IMR-90 (cell line): Measurements from ENCODE around the gene PIK3CB. TPM values are rescaled to one million over a fixed set of nuclear protein-coding genes. Genes with fewer than 3 reads are reported as not detected.

Experiments
- ATAC-seq: fragments of 200-7000 bp; cut with Tn5 transposase; 2 replicates; pipeline ENCODE4 v1.9.1; 2020; ENCODE audit warnings: low read depth, mild to moderate bottlenecking, moderate library complexity
- BruUV-seq: library from RNA; stranded (reverse); fragments of 400-500 nt; replicated peaks from 2 replicates; lab custom pipeline; 2021; lab: Mats Ljungman, UMichigan
- CTCF ChIA-PET: fragments of 300-600 bp; formaldehyde crosslinking; extraction: SDS; loops from one replicate; lab custom pipeline; 2021; ENCODE audit warnings: antibody characterized with exemption; lab: Yijun Ruan, JAX
- POLR2A ChIA-PET: fragments of 300-600 bp; sonication (Branson Sonifier 250); formaldehyde crosslinking; loops from one replicate; lab custom pipeline; 2022; ENCODE audit warnings: antibody characterized with exemption; ENCODE audit not compliant: unreplicated experiment; lab: Charles Lee
- DNase-seq: peaks from one replicate; pipeline ENCODE4 v3.0.0; 2013
- H2AFZ ChIP-seq: replicated peaks from 2 replicates; pipeline ENCODE3; 2013; ENCODE audit warnings: low read length, mild to moderate bottlenecking; ENCODE audit not compliant: poor library complexity
- H2AK5ac ChIP-seq: 2 replicates; pipeline ENCODE4 v1.6.1; 2013; ENCODE audit warnings: low read depth, low read length, inconsistent platforms
- H2AK9ac ChIP-seq: replicated peaks from 2 replicates; pipeline ENCODE3; 2013; ENCODE audit warnings: mild to moderate bottlenecking, low read depth, low read length, moderate library complexity; ENCODE audit not compliant: poor library complexity
- H2BK120ac ChIP-seq: 2 replicates; pipeline ENCODE4 v1.6.1; 2013; ENCODE audit warnings: low read depth, low read length, inconsistent platforms
- H2BK15ac ChIP-seq: 3 replicates; pipeline ENCODE4 v1.6.1; 2013; ENCODE audit warnings: low read depth, low read length, inconsistent platforms
- H2BK20ac ChIP-seq: 2 replicates; pipeline ENCODE4 v1.6.1; 2013; ENCODE audit warnings: low read depth, mild to moderate bottlenecking, inconsistent platforms, low read length, moderate library complexity
- H2BK5ac ChIP-seq: 2 replicates; pipeline ENCODE4 v1.6.1; 2013; ENCODE audit warnings: mild to moderate bottlenecking, low read depth, low read length, inconsistent platforms; ENCODE audit not compliant: poor library complexity, severe bottlenecking
- H3K14ac ChIP-seq: replicated peaks from 2 replicates; pipeline ENCODE4 v1.6.1; 2013; ENCODE audit warnings: low read depth, low read length, inconsistent platforms
- H3K18ac ChIP-seq: 2 replicates; pipeline ENCODE4 v1.6.1; 2013; ENCODE audit warnings: low read depth, low read length, control low read depth
- H3K23ac ChIP-seq: 2 replicates; pipeline ENCODE4 v1.6.1; 2013; ENCODE audit warnings: low read depth, low read length, inconsistent platforms
- H3K27ac ChIP-seq: 2 replicates; pipeline ENCODE4 v1.5.1; 2013; ENCODE audit warnings: mild to moderate bottlenecking, control low read depth, low read length; ENCODE audit not compliant: insufficient read depth
- H3K27me3 ChIP-seq: 2 replicates; pipeline ENCODE4 v1.6.1; 2013; ENCODE audit warnings: low read length; ENCODE audit not compliant: control insufficient read depth, insufficient read depth
- H3K36me3 ChIP-seq: 2 replicates; pipeline ENCODE4 v1.6.1; 2013; ENCODE audit warnings: low read length, mixed read lengths; ENCODE audit not compliant: control insufficient read depth, insufficient read depth
- H3K4ac ChIP-seq: 2 replicates; pipeline ENCODE4 v1.6.1; 2013; ENCODE audit warnings: low read depth, low read length, inconsistent platforms
- H3K4me1 ChIP-seq: 2 replicates; pipeline ENCODE4 v1.6.1; 2013; ENCODE audit warnings: low read length, mixed read lengths; ENCODE audit not compliant: control insufficient read depth, insufficient read depth
- H3K4me2 ChIP-seq: 2 replicates; pipeline ENCODE4 v1.6.1; 2013; ENCODE audit warnings: low read depth, mild to moderate bottlenecking, control low read depth, low read length, moderate library complexity
- H3K4me3 ChIP-seq: 2 replicates; pipeline ENCODE4 v1.5.1; 2013; ENCODE audit warnings: low read depth, mild to moderate bottlenecking, control low read depth, low read length, moderate library complexity; ENCODE audit not compliant: insufficient read depth
- H3K56ac ChIP-seq: 2 replicates; pipeline ENCODE4 v1.6.1; 2013; ENCODE audit warnings: low read length, inconsistent platforms; ENCODE audit not compliant: insufficient read depth; ENCODE audit errors: extremely low read depth
- H3K79me1 ChIP-seq, 2 experiments: 2 replicates each; pipeline ENCODE4 v1.6.1; 2013; ENCODE audit warnings: low read length in 2 of 2, inconsistent platforms in 1 of 2, low read depth in 1 of 2
- H3K9ac ChIP-seq: 2 replicates; pipeline ENCODE4 v1.6.1; 2013; ENCODE audit warnings: low read depth, low read length, control low read depth
- H3K9me1 ChIP-seq: 2 replicates; pipeline ENCODE4 v1.6.1; 2013; ENCODE audit warnings: low read length, inconsistent platforms; ENCODE audit not compliant: insufficient read depth
- H3K9me3 ChIP-seq: 2 replicates; pipeline ENCODE4 v1.6.1; 2013; ENCODE audit warnings: low read length; ENCODE audit not compliant: control insufficient read depth, insufficient read depth
- H4K20me1 ChIP-seq: 2 replicates; pipeline ENCODE4 v1.6.1; 2013; ENCODE audit warnings: low read length, inconsistent platforms; ENCODE audit not compliant: insufficient read depth
- H4K5ac ChIP-seq: 2 replicates; pipeline ENCODE4 v1.6.1; 2013; ENCODE audit warnings: mild to moderate bottlenecking, low read depth, low read length, control low read depth
- H4K8ac ChIP-seq, 2 experiments: 2 replicates each; pipeline ENCODE4 v1.6.1; 2013; ENCODE audit warnings: low read depth in 2 of 2, low read length in 2 of 2, control low read depth in 1 of 2, inconsistent platforms in 1 of 2
- H4K91ac ChIP-seq: 2 replicates; pipeline ENCODE4 v1.6.1; 2013; ENCODE audit warnings: low read depth, low read length, inconsistent platforms; ENCODE audit not compliant: insufficient read depth
- CEBPB ChIP-seq: IDR thresholded peaks from 2 replicates; pipeline ENCODE4 v1.6.1; 2012; ENCODE audit warnings: low read depth, low read length, improper control_type of control experiment
- MXI1 ChIP-seq: IDR thresholded peaks from 2 replicates; pipeline ENCODE4 v1.6.1; 2012; ENCODE audit warnings: low read depth, mild to moderate bottlenecking, low read length, moderate library complexity, borderline replicate concordance
- SMC3 ChIP-seq: fragments of 150-350 bp; IDR thresholded peaks from 2 replicates; pipeline ENCODE4 v1.6.1; 2016; ENCODE audit warnings: low read depth, mild to moderate bottlenecking, antibody characterized with exemption, low read length, moderate library complexity
- WGBS, 2 experiments: methylation state at CpG; one replicate each; pipeline versions ENCODE4 v1.1.5 to v1.1.7; 2013; ENCODE audit warnings: missing lambda C conversion rate in 2 of 2; ENCODE audit not compliant: insufficient read length in 1 of 2; ENCODE audit errors: extremely low coverage in 2 of 2; 5-methylcytosine and 5-hydroxymethylcytosine counted together
- dilution Hi-C: fragments of 300-500 bp; cut with HindIII; formaldehyde crosslinking; loops from one replicate; pipeline ENCODE4 v1.14.3; 2018; ENCODE audit warnings: low sequenced_read_pairs; ENCODE audit not compliant: unreplicated experiment
- in situ Hi-C: fragments of 300-500 bp; cut with MboI; formaldehyde crosslinking; loops from 3 replicates; pipeline ENCODE4 v1.14.3; 2019; ENCODE audit warnings: low sequenced_read_pairs, inconsistent platforms, mixed read lengths
- intact Hi-C: fragments of 100-400 bp; cut with micrococcal nuclease; formaldehyde crosslinking; loops from 2 replicates; pipeline ENCODE4 v1.10.0; 2022
- polyA plus RNA-seq, 3 experiments: library from polyadenylated mRNA; depleted of rRNA; stranded (reverse); fragments of >200 nt; gene quantifications; 2 replicates each; pipeline ENCODE4 v1.2.3, GENCODE V29; 2012; ENCODE audit warnings: low replicate concordance in 1 of 3
- total RNA-seq: library from RNA; depleted of rRNA; stranded (reverse); fragments of >200 nt; gene quantifications from 2 replicates; pipeline ENCODE4 v1.2.3, GENCODE V29; 2012
- TF ChIP-seq, protein P1 (sequence below): conservative IDR thresholded peaks from 2 replicates; pipeline ENCODE4 v1.5.1; 2012; ENCODE audit warnings: mild to moderate bottlenecking, low read depth, low read length, improper control_type of control experiment

The PIK3CB gene
- total and polyA plus RNA-seq, 2 of the 4 experiments (the other 2 are of a cell fraction): 6.3 to 6.8 TPM

DNA sequence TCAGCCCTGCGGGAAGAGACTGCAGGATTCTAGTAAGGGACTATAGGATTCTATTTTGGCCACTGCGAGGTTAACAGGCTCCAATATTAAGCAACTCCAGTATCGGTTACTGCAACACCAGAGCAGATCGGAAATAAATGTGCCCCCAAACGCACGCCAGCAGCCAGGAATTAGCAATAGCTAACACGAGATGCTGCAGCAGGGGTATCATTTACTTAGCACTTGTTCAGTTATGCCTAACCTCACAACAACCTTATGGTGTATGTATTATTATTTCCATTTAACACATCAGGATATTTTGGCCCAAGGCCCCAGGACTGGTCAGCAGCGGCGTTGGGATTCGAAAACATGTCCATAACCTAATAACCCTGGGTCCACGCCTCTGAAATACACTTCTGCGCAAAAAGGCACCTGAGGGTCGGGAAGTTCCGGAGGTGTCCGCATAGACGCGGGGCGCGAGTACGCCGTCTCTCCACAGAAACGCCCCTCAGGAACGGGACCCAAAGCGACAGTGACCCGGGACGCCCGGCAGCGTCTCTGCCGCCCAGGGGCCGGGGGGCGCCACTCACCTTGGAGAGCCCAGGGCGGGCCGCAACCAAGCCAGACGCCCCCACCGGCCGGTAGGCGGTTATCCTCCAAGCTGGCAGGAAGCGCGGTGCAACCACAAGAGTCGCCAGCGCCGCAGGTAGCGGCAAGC, 681 bp downstream of the PIK3CB start:
- H3K4ac ChIP-seq: no peak overlapping the region; the same call in 1 of the 2 replicates
- peak overlapping the region; percentile 92 for H2AK9ac ChIP-seq
- intact Hi-C loops (loop anchor here (1.0 to 10.0 kb wide), 3 partner anchors 81 to 239 kb away; partner anchors contain the start of gene CEP70), dilution Hi-C loops (no loop called here), in situ Hi-C loops (no loop called here)
- peak overlapping the region; percentile 11; the same call in 1 of the 2 replicates for H3K14ac ChIP-seq
- peak overlapping the region; percentile 93 for H2AFZ ChIP-seq
- H2BK20ac ChIP-seq: no peak overlapping the region
- 1% methylated on average over 26 of the region's 43 CpGs; no CpG with 5 or more reads in 1 of the 2 experiments for WGBS, 2 experiments
- H3K27ac ChIP-seq: peak overlapping the region; percentile 82; the same call in 1 of the 2 replicates
- no peak overlapping the region for H2BK120ac ChIP-seq
- H3K18ac ChIP-seq: no peak overlapping the region
- H3K36me3 ChIP-seq: no peaks in the 10 kb centered on the region; the same call in 1 of the 2 replicates
- ChIA-PET POLR2A (no interaction called here), CTCF (no interaction called here)
- H4K20me1 ChIP-seq: no peaks in the 10 kb centered on the region; the same call in 1 of the 2 replicates
- no peaks in the 10 kb centered on the region for H3K9me3 ChIP-seq
- no peaks in the 10 kb centered on the region for H3K27me3 ChIP-seq
- H2BK5ac ChIP-seq: peak overlapping the region; percentile 47
- no peak overlapping the region for H4K91ac ChIP-seq
- no peak overlapping the region for H2AK5ac ChIP-seq
- H3K4me2 ChIP-seq: peak overlapping the region; percentile 99
- H3K4me3 ChIP-seq: peak overlapping the region; percentile 85
- peak; percentile 57 for ATAC-seq
- peaks cover 22 to 44% of the 10 kb centered on the region in 2 experiments for H3K79me1 ChIP-seq
- H3K23ac ChIP-seq: peak overlapping the region; percentile 71
- no peak for TF ChIP-seq SMC3
- peak; percentile 62; the same call in 1 of the 2 replicates for TF ChIP-seq CEBPB
- TF ChIP-seq, protein P1, sequence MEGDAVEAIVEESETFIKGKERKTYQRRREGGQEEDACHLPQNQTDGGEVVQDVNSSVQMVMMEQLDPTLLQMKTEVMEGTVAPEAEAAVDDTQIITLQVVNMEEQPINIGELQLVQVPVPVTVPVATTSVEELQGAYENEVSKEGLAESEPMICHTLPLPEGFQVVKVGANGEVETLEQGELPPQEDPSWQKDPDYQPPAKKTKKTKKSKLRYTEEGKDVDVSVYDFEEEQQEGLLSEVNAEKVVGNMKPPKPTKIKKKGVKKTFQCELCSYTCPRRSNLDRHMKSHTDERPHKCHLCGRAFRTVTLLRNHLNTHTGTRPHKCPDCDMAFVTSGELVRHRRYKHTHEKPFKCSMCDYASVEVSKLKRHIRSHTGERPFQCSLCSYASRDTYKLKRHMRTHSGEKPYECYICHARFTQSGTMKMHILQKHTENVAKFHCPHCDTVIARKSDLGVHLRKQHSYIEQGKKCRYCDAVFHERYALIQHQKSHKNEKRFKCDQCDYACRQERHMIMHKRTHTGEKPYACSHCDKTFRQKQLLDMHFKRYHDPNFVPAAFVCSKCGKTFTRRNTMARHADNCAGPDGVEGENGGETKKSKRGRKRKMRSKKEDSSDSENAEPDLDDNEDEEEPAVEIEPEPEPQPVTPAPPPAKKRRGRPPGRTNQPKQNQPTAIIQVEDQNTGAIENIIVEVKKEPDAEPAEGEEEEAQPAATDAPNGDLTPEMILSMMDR: peak; percentile 15; the same call in 1 of the 2 replicates
- no peak for TF ChIP-seq MXI1
- H3K4me1 ChIP-seq: peaks cover 1% of the 10 kb centered on the region; the same call in 1 of the 2 replicates
- H3K9ac ChIP-seq: peak overlapping the region; percentile 75
- H3K56ac ChIP-seq: peak overlapping the region; percentile 31; the same call in 1 of the 2 replicates
- H2BK15ac ChIP-seq: no peak overlapping the region
- H3K9me1 ChIP-seq: peaks cover 3% of the 10 kb centered on the region; the same call in 1 of the 2 replicates
- peak; percentile 24 for DNase-seq
- no peak overlapping the region; the same call in 1 of the 2 replicates for H4K5ac ChIP-seq
- no peak overlapping the region; a peak in 2 of 4 replicates for H4K8ac ChIP-seq
- BruUV-seq: no TSS peak
